Lower lobe of right lung (tissue), 2 donors: ENCODE measurements around the gene PHOSPHO1. TPM values are rescaled to one million over a fixed set of nuclear protein-coding genes. Genes with fewer than 3 reads are reported as not detected.

ENCODE experiments used
- ATAC-seq, 2 donors: fragments of 200-7000 bp; cut with Tn5 transposase; one replicate each; pipeline ENCODE4 v1.9.1; 2020 to 2022; ENCODE audit warnings: mild to moderate bottlenecking in 2 of 2, moderate library complexity in 2 of 2
- DNase-seq: peaks from one replicate; pipeline ENCODE4 v3.0.0-alpha.2; 2020
- H3K27ac ChIP-seq: fragments of 200-600 bp; one replicate; pipeline ENCODE4 v1.8.0; 2022
- H3K27me3 ChIP-seq: fragments of 200-600 bp; one replicate; pipeline ENCODE4 v1.8.0; 2022; ENCODE audit warnings: low read depth
- H3K36me3 ChIP-seq: fragments of 200-600 bp; one replicate; pipeline ENCODE4 v1.8.0; 2022; ENCODE audit warnings: mild to moderate bottlenecking
- H3K4me1 ChIP-seq: fragments of 200-600 bp; one replicate; pipeline ENCODE4 v1.8.0; 2022
- H3K4me3 ChIP-seq: fragments of 200-600 bp; one replicate; pipeline ENCODE4 v1.8.0; 2022; ENCODE audit warnings: mild to moderate bottlenecking
- H3K9me3 ChIP-seq: fragments of 200-600 bp; one replicate; pipeline ENCODE4 v1.8.0; 2022
- CTCF ChIP-seq: fragments of 200-600 bp; IDR thresholded peaks from one replicate; pipeline ENCODE4 v1.8.0; 2022; ENCODE audit warnings: antibody characterized with exemption, mild to moderate bottlenecking
- intact Hi-C: fragments of 100-400 bp; cut with DNase I; formaldehyde crosslinking; loops from one replicate; pipeline ENCODE4 v1.11.0; 2022
- total RNA-seq: library from RNA; stranded (reverse); fragmentation: NEBNext Ultra II Directional; extraction: Animal tissue kit (Norgen Biotek cat#: 25700); gene quantifications from one replicate; pipeline ENCODE4 v1.2.1, GENCODE V29; 2021
- donor health status: DM: no; HTN: yes; CAD: no; lungs with severe emphysema.

The PHOSPHO1 gene
- total RNA-seq, 1 donor from 2014 or later: 1.9 TPM

- Histone ChIP-seq H3K4me1 (peaks cover 17% of the 10 kb centered on the region), H3K4me3 (no peak overlapping the region), H3K27me3 (peaks cover 4% of the 10 kb centered on the region), H3K9me3 (no peaks in the 10 kb centered on the region), H3K36me3 (no peaks in the 10 kb centered on the region), H3K27ac (no peak overlapping the region)
- intact Hi-C loops: no loop called here
- ATAC-seq (no peak), DNase-seq (no peak)
- TF ChIP-seq CTCF: no peak
Measured at GRCh38 chr17:49234509-49235080, 4.0 kb upstream of the PHOSPHO1 start.

- DNase-seq (no peak), ATAC-seq (no peak)
- Histone ChIP-seq H3K4me3 (peak overlapping the region; percentile 68), H3K27me3 (peaks cover 8% of the 10 kb centered on the region), H3K27ac (no peak overlapping the region), H3K9me3 (no peaks in the 10 kb centered on the region), H3K36me3 (no peaks in the 10 kb centered on the region), H3K4me1 (peaks cover 20% of the 10 kb centered on the region)
- intact Hi-C loops: no loop called here
- TF ChIP-seq CTCF: no peak
Measured at GRCh38 chr17:49231563-49231894, 942 bp upstream of the PHOSPHO1 start.

- ATAC-seq: peak; percentile 2 to 9
- Histone ChIP-seq H3K36me3 (no peaks in the 10 kb centered on the region), H3K27me3 (peaks cover 15% of the 10 kb centered on the region), H3K4me1 (peaks cover 23% of the 10 kb centered on the region), H3K9me3 (no peaks in the 10 kb centered on the region), H3K4me3 (peak overlapping the region; percentile 68), H3K27ac (no peak overlapping the region)
- DNase-seq: peak; percentile 51
- intact Hi-C loops: loop anchor here (10.0 kb wide), 1 partner anchor 55 kb away; no protein-coding TSS in a partner anchor
- no peak for TF ChIP-seq CTCF
Measured at GRCh38 chr17:49229805-49230600, 584 bp downstream of the PHOSPHO1 start.

- peaks cover 23% of the 10 kb centered on the region for H3K27me3 ChIP-seq
Measured at GRCh38 chr17:49229076-49229804, 1.3 kb downstream of the PHOSPHO1 start.

More at GRCh38 chr17:49229076-49229804, 1.3 kb downstream of the PHOSPHO1 start:
- DNase-seq: no peak
- TF ChIP-seq CTCF: no peak
- Histone ChIP-seq H3K4me1 (peaks cover 31% of the 10 kb centered on the region), H3K4me3 (peak overlapping the region; percentile 68), H3K27ac (no peak overlapping the region), H3K9me3 (no peaks in the 10 kb centered on the region), H3K36me3 (no peaks in the 10 kb centered on the region)
- ATAC-seq: no peak
- intact Hi-C loops: loop anchor here (10.0 kb wide), 1 partner anchor 54 kb away; no protein-coding TSS in a partner anchor
